IgD-negative memory B cell (primary cell): Measurements from ENCODE around the gene SEC24D. TPM values are rescaled to one million over a fixed set of nuclear protein-coding genes. Genes with fewer than 3 reads are reported as not detected.
A peak's percentile ranks its signal among the peaks of the same experiment; 100 is the strongest.

Source experiments
- H3K27ac Mint-ChIP-seq, 3 donors: one replicate each; pipeline ENCODE4 v1.8.0; 2020 to 2022; ENCODE audit warnings: mild to moderate bottlenecking in 3 of 3, mixed read lengths in 3 of 3, moderate library complexity in 1 of 3
- H3K27me3 Mint-ChIP-seq: one replicate; pipeline ENCODE4 v1.8.0; 2021; ENCODE audit warnings: mixed read lengths
- H3K36me3 Mint-ChIP-seq: one replicate; pipeline ENCODE4 v1.8.0; 2020; ENCODE audit warnings: mild to moderate bottlenecking, mixed read lengths
- H3K4me1 Mint-ChIP-seq, 3 donors: one replicate each; pipeline ENCODE4 v1.8.0; 2020 to 2022; ENCODE audit warnings: mixed read lengths in 3 of 3, mild to moderate bottlenecking in 1 of 3
- H3K4me3 Mint-ChIP-seq, 4 donors: one replicate each; pipeline ENCODE4 v1.8.0; 2020 to 2022; ENCODE audit warnings: mild to moderate bottlenecking in 4 of 4, mixed read lengths in 4 of 4, moderate library complexity in 3 of 4
- H3K9me3 Mint-ChIP-seq, 3 donors: one replicate each; pipeline ENCODE4 v1.8.0; 2020 to 2021; ENCODE audit warnings: mixed read lengths in 3 of 3, mild to moderate bottlenecking in 1 of 3
- polyA plus RNA-seq: library from polyadenylated mRNA; unstranded; fragments of 300-500 nt; fragmentation: Illumina TruSeq; gene quantifications from one replicate; pipeline ENCODE4 v1.2.3, GENCODE V29; 2021

Gene SEC24D
- polyA plus RNA-seq, 1 donor from 2014 or later: 12.9 TPM

DNA sequence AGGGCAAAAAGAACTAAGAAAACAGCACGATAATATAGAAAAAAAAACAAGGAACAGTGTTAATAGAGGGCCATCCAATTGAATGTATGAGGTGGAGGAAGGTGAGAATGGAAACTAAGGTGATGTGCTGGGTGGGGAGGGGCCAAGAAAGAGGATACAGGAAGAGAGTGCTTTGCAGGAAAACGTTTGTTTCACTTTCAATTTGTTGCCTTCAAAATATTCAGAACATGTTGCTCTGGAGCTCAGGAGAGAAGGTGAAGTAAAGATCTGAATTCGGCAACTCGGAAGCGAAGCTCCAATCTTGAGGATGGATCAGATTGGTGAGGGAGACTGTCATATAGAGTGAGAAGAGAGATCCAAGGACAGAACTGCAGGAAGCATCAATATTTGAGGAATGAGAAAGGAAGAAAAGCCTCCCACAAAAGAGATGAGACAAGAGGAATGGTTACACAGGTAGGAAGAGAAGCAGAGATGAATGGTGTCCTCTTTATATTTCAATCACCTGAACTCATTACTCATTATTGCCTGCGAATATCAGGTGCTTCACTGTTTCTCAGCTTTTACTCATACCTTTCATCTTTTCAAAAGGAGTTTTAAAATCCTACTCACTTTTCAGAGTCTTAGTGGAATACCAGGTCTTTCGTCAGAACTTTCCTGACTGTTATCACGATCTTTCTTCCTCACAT lies 14.7 kb upstream of the SEC24D start:
- Mint-ChIP-seq H3K27me3 (peaks cover 2% of the 10 kb centered on the region), H3K36me3 (peaks cover 3% of the 10 kb centered on the region), H3K4me1 (peaks cover 20 to 27% (median 21%) of the 10 kb centered on the region in 3 donors), H3K9me3 (no peaks in the 10 kb centered on the region), H3K4me3 (peak overlapping the region; percentile 86 to 97 (median 94)), H3K27ac (peak overlapping the region; percentile 44 to 93 (median 93))

DNA sequence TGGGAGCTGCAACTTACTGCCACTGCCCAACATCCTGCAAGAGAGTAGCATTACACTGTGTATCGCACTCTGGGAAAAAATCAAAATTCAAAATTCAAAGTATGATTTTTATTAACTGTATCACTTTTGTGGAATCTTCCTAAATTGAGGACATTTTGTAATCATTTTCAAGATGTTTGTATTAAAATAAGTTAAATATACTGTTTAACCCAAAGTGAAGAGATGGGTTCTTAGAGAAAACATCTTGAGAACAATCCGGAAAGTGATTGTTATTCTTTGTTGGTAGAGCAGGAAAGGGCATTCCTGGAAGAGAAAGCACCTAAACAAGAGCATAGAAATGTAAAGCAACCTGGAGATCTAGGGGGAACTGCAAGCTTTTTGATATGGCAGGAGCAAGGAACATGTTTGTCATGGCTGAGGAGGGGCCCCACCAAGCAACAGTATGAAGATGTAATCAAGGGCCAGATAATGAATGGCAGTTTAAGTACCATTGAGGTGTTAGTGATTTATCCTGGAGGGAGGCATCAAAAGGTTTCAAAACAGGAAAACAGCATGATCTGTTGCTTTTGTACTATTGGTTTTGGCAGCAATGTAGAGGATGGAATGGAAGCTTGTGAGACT lies 14.1 kb upstream of the SEC24D start:
- peak overlapping the region; percentile 44 to 93 (median 93) for H3K27ac Mint-ChIP-seq

DNA sequence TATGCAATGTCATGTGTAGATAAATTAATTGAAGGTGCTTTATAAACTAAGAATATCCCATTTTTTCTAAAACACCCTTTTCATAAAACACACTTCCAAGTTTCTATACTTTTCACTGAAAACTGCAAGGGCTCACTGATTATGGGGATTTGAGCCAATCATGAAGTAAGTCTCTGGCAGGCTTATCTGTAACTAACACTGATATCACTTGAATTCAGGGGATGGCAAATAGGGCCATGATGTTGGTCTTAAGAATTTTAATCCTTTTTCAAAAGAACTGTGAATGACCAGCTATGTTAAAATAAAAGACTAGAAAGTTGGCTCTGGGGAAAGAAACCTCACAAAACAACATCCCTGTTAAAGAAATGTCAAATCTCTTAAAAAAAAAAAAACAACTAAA lies 13.0 kb upstream of the SEC24D start:
- H3K27ac Mint-ChIP-seq: no peak overlapping the region
- no peak overlapping the region for H3K4me3 Mint-ChIP-seq
- peaks cover 3% of the 10 kb centered on the region for H3K36me3 Mint-ChIP-seq
- H3K27me3 Mint-ChIP-seq: peaks cover 2% of the 10 kb centered on the region
- peaks cover 19 to 25% (median 19%) of the 10 kb centered on the region in 3 donors for H3K4me1 Mint-ChIP-seq
- H3K9me3 Mint-ChIP-seq: no peaks in the 10 kb centered on the region

More for the DNA sequence above, 14.1 kb upstream of the SEC24D start:
- H3K9me3 Mint-ChIP-seq: no peaks in the 10 kb centered on the region
- peaks cover 20 to 27% (median 21%) of the 10 kb centered on the region in 3 donors for H3K4me1 Mint-ChIP-seq
- H3K27me3 Mint-ChIP-seq: peaks cover 2% of the 10 kb centered on the region
- H3K4me3 Mint-ChIP-seq: peak overlapping the region; percentile 86 to 97 (median 94)
- peaks cover 3% of the 10 kb centered on the region for H3K36me3 Mint-ChIP-seq

DNA sequence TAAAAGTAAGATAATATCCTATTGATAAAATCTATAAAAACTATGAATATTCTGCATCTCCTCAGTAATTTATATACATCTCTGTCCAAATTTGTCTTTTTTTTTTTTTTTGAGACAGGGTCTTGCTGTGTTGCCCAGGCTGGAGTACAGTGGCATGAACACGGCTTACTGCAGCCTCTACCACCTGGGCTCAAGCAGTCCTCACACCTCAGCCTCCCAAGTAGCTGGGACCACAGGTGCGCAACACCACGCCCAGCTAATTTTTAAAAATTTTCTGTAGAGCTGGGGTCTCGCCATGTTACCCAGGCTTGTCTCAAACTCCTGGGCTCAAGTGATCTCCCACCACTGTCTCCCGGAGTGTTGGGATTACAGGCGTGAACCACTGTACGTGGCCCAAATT lies 12.3 kb upstream of the SEC24D start:
- H3K27me3 Mint-ChIP-seq: peaks cover 2% of the 10 kb centered on the region
- peaks cover 18 to 21% (median 20%) of the 10 kb centered on the region in 3 donors for H3K4me1 Mint-ChIP-seq
- H3K27ac Mint-ChIP-seq: no peak overlapping the region
- peaks cover 2% of the 10 kb centered on the region for H3K36me3 Mint-ChIP-seq
- peak overlapping the region in 1 of 4 donors; percentile 6 for H3K4me3 Mint-ChIP-seq
- no peaks in the 10 kb centered on the region for H3K9me3 Mint-ChIP-seq

DNA sequence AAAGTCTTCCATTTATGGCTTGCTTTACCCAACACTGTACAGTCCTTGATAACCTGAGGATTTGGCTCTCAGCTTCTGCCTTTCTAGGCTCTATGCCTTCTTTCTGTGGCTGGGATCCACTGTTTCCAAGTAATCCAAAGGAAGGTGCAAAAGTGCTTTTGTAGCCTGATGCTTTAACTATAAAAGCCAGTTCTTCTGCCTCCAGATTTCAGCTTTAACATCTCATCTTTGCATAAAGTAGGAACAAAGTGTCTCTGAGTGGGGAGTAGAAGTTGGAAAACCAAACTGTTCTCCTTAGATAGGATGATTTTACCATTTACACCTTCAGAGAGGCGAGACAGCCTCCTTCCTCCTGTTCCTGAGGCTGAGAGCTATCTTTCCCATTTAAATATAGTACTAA lies 11.1 kb upstream of the SEC24D start:
- Mint-ChIP-seq H3K4me3 (no peak overlapping the region), H3K27ac (no peak overlapping the region), H3K4me1 (peaks cover 13 to 17% (median 16%) of the 10 kb centered on the region in 3 donors), H3K36me3 (no peaks in the 10 kb centered on the region), H3K9me3 (no peaks in the 10 kb centered on the region), H3K27me3 (peaks cover 2% of the 10 kb centered on the region)

DNA sequence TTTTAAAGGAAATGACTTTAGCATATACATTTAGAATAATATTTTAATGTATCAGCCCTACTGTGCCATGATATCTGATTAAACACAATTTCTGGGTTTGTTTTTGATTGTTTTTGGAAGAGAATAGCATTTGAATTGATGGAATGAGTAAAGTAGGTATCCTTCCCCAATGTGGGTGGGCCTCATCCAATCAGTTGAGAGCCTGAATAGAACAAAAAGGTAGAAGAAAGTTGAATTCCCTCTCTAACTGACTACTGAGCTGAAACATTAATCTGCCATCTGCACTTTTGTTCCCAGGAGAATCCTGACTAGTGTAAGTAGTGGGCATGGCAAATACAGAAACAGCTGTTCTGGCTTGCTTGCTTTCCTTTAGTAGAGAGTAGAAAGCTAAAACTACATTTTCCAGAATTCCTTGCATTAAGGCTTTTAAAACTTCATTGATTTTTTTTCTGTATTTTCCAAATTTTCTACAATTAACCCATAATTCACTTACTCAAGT lies 9.7 kb upstream of the SEC24D start:
- no peak overlapping the region for H3K27ac Mint-ChIP-seq
- H3K9me3 Mint-ChIP-seq: no peaks in the 10 kb centered on the region
- no peaks in the 10 kb centered on the region for H3K36me3 Mint-ChIP-seq
- peaks cover 7 to 10% (median 7%) of the 10 kb centered on the region in 3 donors for H3K4me1 Mint-ChIP-seq
- peaks cover 2% of the 10 kb centered on the region for H3K27me3 Mint-ChIP-seq
- H3K4me3 Mint-ChIP-seq: no peak overlapping the region

DNA sequence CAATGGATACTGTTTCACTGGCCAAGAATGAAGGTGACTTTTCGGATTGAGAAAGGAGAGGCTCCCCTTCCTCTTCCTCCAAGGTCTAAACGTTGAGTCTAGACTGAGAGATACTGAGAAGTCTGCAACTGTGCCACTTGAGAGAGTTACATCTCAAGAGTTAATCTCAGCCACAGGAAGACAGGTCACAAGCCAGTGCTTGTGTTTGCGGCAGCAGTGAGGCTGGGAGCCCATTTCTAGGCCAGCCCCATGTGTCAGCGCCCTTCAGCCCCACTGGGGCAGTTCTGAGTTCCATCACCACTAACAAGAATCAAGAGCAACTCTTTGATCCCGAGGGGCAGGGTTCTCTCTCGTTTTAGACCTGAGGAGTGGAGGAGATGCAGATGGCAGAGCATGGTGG lies 7.3 kb upstream of the SEC24D start:
- no peak overlapping the region for H3K27ac Mint-ChIP-seq
- H3K4me1 Mint-ChIP-seq: peaks cover 0 to 4% (median 0%) of the 10 kb centered on the region in 3 donors

DNA sequence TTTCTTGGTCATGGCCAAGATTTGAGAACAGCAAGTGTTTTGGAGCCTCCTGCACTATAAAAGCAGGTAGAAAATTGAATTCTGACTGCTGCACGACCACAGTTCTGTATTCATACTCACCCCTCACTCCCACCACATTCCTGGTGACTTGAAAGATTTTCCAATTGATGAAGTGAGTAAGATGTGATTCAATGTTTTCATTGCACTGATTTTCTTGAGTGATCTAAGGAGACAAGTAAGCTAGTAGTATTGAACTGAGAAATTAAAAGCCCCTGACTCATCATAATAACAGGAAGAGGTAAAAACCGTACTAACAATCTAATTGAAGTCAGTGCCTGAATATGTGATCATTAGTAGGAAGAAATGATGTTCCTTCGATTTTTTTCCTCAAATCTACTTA lies 6.1 kb upstream of the SEC24D start:
- Mint-ChIP-seq H3K36me3 (no peaks in the 10 kb centered on the region), H3K4me1 (peaks cover 0 to 4% (median 0%) of the 10 kb centered on the region in 3 donors), H3K4me3 (no peak overlapping the region), H3K9me3 (no peaks in the 10 kb centered on the region), H3K27ac (no peak overlapping the region), H3K27me3 (peaks cover 3% of the 10 kb centered on the region)

More for the DNA sequence above, 7.3 kb upstream of the SEC24D start:
- Mint-ChIP-seq H3K27me3 (peaks cover 5% of the 10 kb centered on the region), H3K4me3 (no peak overlapping the region), H3K9me3 (no peaks in the 10 kb centered on the region), H3K36me3 (no peaks in the 10 kb centered on the region)

DNA sequence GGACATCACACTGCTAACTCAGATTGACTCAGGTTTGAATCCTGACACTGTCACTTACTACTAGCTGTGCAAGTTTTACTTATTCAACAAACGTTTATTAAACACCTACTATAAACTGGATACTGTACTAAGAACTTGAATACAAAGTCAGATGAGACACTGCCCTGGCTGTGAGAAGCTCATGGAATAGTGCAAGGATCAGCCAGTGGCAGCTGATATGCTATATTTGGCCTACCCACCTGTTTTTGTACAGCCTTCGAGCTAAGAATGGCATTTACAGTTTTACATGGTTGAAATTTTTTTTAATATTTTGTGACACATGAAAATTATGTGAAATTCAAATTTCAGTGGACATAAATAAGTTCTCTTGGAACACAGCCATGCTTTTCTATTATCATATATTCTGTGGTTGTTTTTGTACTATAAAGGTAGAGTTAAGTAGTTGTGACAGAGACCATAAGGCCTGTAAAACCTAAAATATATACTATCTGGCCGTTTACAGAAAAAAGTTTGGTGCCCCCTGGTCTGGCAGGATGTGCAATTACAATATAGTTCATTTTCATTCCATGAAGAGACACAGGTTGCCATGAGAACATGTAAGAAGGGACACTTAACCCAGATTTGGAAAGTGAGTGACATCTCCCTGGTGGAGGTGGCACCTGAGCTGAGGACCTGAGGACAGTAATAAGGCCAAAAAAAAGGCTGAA lies 3.4 kb upstream of the SEC24D start:
- H3K36me3 Mint-ChIP-seq: no peaks in the 10 kb centered on the region
- H3K9me3 Mint-ChIP-seq: peaks cover 0 to 2% (median 0%) of the 10 kb centered on the region in 3 donors
- H3K4me1 Mint-ChIP-seq: peaks cover 0 to 14% (median 10%) of the 10 kb centered on the region in 3 donors
- peaks cover 3% of the 10 kb centered on the region for H3K27me3 Mint-ChIP-seq
- H3K4me3 Mint-ChIP-seq: peak overlapping the region in 1 of 4 donors; percentile 12
- H3K27ac Mint-ChIP-seq: no peak overlapping the region

DNA sequence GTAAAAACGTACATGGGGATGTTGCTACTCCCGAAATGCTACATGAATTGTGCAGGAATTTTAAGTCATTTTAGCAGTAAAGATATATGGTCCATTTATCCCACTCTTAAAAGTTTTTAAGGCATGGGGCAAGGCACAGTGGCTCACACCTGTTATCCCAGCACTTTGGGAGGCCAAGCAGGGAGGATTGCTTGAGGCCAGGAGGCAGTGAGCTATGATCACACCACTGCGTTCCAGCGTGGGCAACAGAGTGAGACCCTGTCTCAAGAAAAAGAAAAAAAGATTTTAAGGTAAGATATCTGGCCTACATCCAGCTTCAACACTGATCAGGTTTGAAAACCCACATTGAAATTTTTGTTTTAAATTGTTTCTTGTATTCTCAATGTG lies 1.2 kb upstream of the SEC24D start:
- H3K4me3 Mint-ChIP-seq: peak overlapping the region in 3 of 4 donors; percentile 29 to 99 (median 96)
- peaks cover 4 to 21% (median 18%) of the 10 kb centered on the region in 3 donors for H3K4me1 Mint-ChIP-seq
- no peaks in the 10 kb centered on the region for H3K36me3 Mint-ChIP-seq
- peaks cover 0 to 2% (median 0%) of the 10 kb centered on the region in 3 donors for H3K9me3 Mint-ChIP-seq
- H3K27me3 Mint-ChIP-seq: peaks cover 3% of the 10 kb centered on the region
- no peak overlapping the region for H3K27ac Mint-ChIP-seq

DNA sequence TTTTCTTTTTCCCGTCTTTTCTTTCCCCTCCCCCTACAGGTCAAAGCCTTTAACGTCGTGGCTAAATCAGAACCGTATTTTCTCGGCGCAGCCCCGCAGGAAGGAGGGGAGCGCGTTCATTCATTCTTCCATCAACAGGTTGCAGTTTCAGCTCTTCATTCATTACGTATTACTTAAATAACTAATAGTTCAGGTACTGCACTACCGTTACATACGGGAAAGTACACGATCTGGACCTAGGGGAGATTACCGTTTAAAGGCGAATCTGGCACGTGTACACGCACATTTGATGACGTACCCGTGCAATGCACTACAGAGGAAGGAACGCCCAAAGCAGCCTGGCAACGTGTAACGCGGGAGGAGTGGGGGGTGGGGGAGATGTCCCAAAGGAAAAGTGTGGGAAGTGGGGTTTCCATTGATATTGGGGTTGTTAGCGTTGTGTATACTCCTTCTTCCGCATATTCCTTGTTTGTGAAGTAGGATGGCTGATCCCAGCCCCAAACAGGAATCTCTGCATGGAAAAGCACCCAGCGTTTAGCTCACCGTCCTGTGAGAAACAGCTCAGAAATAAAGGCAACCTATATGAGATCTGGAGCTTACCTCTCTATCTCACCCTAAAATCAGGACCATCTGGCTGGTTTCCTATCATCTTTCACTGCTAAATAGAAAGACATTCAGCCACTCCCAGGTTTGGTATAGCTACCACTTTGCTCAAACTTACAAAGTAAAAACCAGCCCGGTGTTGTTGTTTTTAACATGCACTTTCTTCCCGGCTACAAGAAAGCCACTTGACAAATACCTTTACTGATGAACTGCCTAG lies 585 bp upstream of the SEC24D start:
- Mint-ChIP-seq H3K27me3 (peaks cover 3% of the 10 kb centered on the region), H3K36me3 (peaks cover 1% of the 10 kb centered on the region), H3K9me3 (peaks cover 0 to 2% (median 0%) of the 10 kb centered on the region in 3 donors), H3K27ac (peak overlapping the region; percentile 90 to 99 (median 95)), H3K4me3 (peak overlapping the region; percentile 96 to 100 (median 99)), H3K4me1 (peaks cover 5 to 22% (median 18%) of the 10 kb centered on the region in 3 donors)

DNA sequence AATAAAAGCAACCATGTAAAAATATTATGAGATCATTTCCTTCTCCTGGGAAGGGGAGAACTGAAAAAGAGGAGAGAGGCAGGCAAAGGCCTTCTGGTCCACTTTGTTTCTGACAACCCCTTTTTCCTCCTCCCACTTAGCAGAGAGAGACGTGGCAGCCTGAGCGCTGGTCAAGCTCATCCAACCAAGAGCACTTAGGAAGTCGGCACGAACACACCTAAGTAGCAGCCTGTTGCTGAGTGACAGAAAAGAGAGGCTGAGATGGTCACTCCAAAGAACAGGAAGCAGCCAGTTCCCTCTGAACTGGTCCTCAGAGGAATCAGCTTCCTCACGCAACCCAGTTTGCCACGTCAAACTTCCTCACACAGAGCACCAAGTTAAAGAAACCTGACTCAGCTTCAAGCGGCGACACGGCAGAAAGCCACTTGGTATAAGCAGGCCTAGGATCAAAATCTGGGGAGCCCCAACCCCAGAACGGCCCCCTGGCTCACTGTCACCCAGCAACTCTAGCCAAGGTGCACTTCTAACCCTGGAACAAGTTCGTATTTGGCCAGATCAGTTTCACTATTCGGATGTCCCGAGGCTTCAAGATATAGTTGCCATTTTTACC lies 861 bp downstream of the SEC24D start:
- H3K36me3 Mint-ChIP-seq: peaks cover 4% of the 10 kb centered on the region
- H3K9me3 Mint-ChIP-seq: peaks cover 0 to 2% (median 0%) of the 10 kb centered on the region in 3 donors
- H3K4me3 Mint-ChIP-seq: peak overlapping the region; percentile 96 to 100 (median 99)
- no peaks in the 10 kb centered on the region for H3K27me3 Mint-ChIP-seq
- peaks cover 9 to 24% (median 18%) of the 10 kb centered on the region in 3 donors for H3K4me1 Mint-ChIP-seq
- peak overlapping the region; percentile 80 to 93 (median 91) for H3K27ac Mint-ChIP-seq

DNA sequence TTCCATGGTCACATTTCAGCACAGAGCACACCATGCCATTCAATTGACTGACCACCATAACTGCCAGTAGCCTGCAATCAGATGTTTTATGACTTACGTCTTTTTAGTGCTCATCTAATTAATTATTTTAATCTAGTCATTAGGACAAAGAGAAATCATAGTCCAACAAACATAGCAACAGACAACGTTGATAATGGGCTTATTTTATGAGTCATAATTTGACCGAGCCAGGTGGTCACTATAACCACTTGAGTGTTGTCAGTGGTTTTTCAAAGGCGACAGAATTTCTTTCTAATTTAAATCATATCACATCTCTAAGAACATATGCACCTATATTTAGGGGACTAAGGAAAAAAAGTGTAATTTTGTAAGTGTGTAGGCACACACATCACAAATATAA lies 1.9 kb downstream of the SEC24D start:
- peaks cover 4% of the 10 kb centered on the region for H3K36me3 Mint-ChIP-seq
- H3K4me1 Mint-ChIP-seq: peaks cover 9 to 24% (median 18%) of the 10 kb centered on the region in 3 donors
- H3K4me3 Mint-ChIP-seq: peak overlapping the region in 3 of 4 donors; percentile 34 to 69 (median 65)
- H3K27ac Mint-ChIP-seq: no peak overlapping the region
- H3K27me3 Mint-ChIP-seq: no peaks in the 10 kb centered on the region
- peaks cover 0 to 2% (median 0%) of the 10 kb centered on the region in 3 donors for H3K9me3 Mint-ChIP-seq
